H7 (cell line): ENCODE results near the gene COLEC11. TPM values are rescaled to one million over a fixed set of nuclear protein-coding genes. Genes with fewer than 3 reads are reported as not detected.
"Not testable (repeated sequence)": the region's sequence is repeated elsewhere in the genome, so short reads cannot be mapped to it uniquely, and the experiment has no call there.

Experiments used
- DNase-seq: peaks from one replicate; pipeline ENCODE4 v3.0.0; 2012
- H3K27me3 ChIP-seq: 2 replicates; pipeline ENCODE4 v1.6.0; 2011; ENCODE audit warnings: mild to moderate bottlenecking, low read length; ENCODE audit not compliant: control insufficient read depth, insufficient read depth
- H3K36me3 ChIP-seq: replicated peaks from 2 replicates; pipeline ENCODE4 v1.5.1; 2011; ENCODE audit warnings: low read length; ENCODE audit not compliant: control insufficient read depth, insufficient read depth
- H3K4me3 ChIP-seq: 2 replicates; pipeline ENCODE4 v1.5.1; 2011; ENCODE audit warnings: low read depth, mild to moderate bottlenecking, control low read depth, low read length, moderate library complexity; ENCODE audit not compliant: insufficient read depth
- total RNA-seq: library from RNA; depleted of rRNA; stranded (reverse); fragments of >200 nt; shearing (Covaris generic); gene quantifications from 2 replicates; pipeline ENCODE4 v1.2.3, GENCODE V29; 2014

Gene COLEC11
- total RNA-seq, 1 experiment from 2014 or later: not detected

GRCh38 chr2:3575534-3576262 lies 19.2 kb upstream of the COLEC11 start:
- no peaks in the 10 kb centered on the region for H3K27me3 ChIP-seq
- peak; percentile 65 for DNase-seq
- peak overlapping the region; percentile 90 for H3K4me3 ChIP-seq
- H3K36me3 ChIP-seq: peaks cover 34% of the 10 kb centered on the region

GRCh38 chr2:3576263-3576630 lies 18.7 kb upstream of the COLEC11 start:
- peak overlapping the region; percentile 90 for H3K4me3 ChIP-seq
- H3K27me3 ChIP-seq, DNase-seq: not testable (repeated sequence)
- peaks cover 38% of the 10 kb centered on the region for H3K36me3 ChIP-seq

GRCh38 chr2:3578987-3579386 lies 15.9 kb upstream of the COLEC11 start:
- Histone ChIP-seq H3K4me3 (no peak overlapping the region), H3K36me3 (peaks cover 43% of the 10 kb centered on the region), H3K27me3 (no peaks in the 10 kb centered on the region)
- DNase-seq: no peak

GRCh38 chr2:3580449-3580848 lies 14.5 kb upstream of the COLEC11 start:
- peaks cover 43% of the 10 kb centered on the region for H3K36me3 ChIP-seq

GRCh38 chr2:3581367-3582262 lies 13.3 kb upstream of the COLEC11 start:
- peaks cover 40% of the 10 kb centered on the region for H3K36me3 ChIP-seq
- no peak overlapping the region for H3K4me3 ChIP-seq
- DNase-seq: no peak
- no peaks in the 10 kb centered on the region for H3K27me3 ChIP-seq

More at GRCh38 chr2:3580449-3580848, 14.5 kb upstream of the COLEC11 start:
- H3K27me3 ChIP-seq: no peaks in the 10 kb centered on the region
- H3K4me3 ChIP-seq: no peak overlapping the region
- DNase-seq: no peak

- peaks cover 23% of the 10 kb centered on the region for H3K36me3 ChIP-seq
- no peak overlapping the region for H3K4me3 ChIP-seq
- no peaks in the 10 kb centered on the region for H3K27me3 ChIP-seq
- no peak for DNase-seq
These were observed 10.8 kb upstream of the COLEC11 start for GRCh38 chr2:3584076-3584475.

- H3K36me3 ChIP-seq: peaks cover 16% of the 10 kb centered on the region
- no peaks in the 10 kb centered on the region for H3K27me3 ChIP-seq
- no peak for DNase-seq
- H3K4me3 ChIP-seq: no peak overlapping the region
These were observed 10.2 kb upstream of the COLEC11 start for GRCh38 chr2:3584608-3585260.

- H3K27me3 ChIP-seq: no peaks in the 10 kb centered on the region
- H3K36me3 ChIP-seq: peaks cover 10% of the 10 kb centered on the region
- no peak overlapping the region for H3K4me3 ChIP-seq
- peak; percentile 42 for DNase-seq
These were observed 9.4 kb upstream of the COLEC11 start for GRCh38 chr2:3585261-3586109.

- H3K4me3 ChIP-seq: no peak overlapping the region
- H3K36me3 ChIP-seq: peaks cover 5% of the 10 kb centered on the region
- no peak for DNase-seq
- H3K27me3 ChIP-seq: no peaks in the 10 kb centered on the region
These were observed 8.7 kb upstream of the COLEC11 start for GRCh38 chr2:3586220-3586619.

GRCh38 chr2:3587021-3587420 lies 7.9 kb upstream of the COLEC11 start:
- H3K27me3 ChIP-seq: no peaks in the 10 kb centered on the region
- no peaks in the 10 kb centered on the region; the same call in 1 of the 2 replicates for H3K36me3 ChIP-seq
- no peak overlapping the region for H3K4me3 ChIP-seq
- DNase-seq: peak; percentile 32

GRCh38 chr2:3587432-3587831 lies 7.5 kb upstream of the COLEC11 start:
- H3K4me3 ChIP-seq: no peak overlapping the region
- no peak for DNase-seq
- no peaks in the 10 kb centered on the region for H3K27me3 ChIP-seq
- H3K36me3 ChIP-seq: no peaks in the 10 kb centered on the region; the same call in 1 of the 2 replicates

GRCh38 chr2:3588084-3588483 lies 6.8 kb upstream of the COLEC11 start:
- DNase-seq: peak; percentile 47
- H3K36me3 ChIP-seq: no peaks in the 10 kb centered on the region; the same call in 1 of the 2 replicates
- no peaks in the 10 kb centered on the region for H3K27me3 ChIP-seq
- H3K4me3 ChIP-seq: no peak overlapping the region

GRCh38 chr2:3589086-3589485 lies 5.8 kb upstream of the COLEC11 start:
- DNase-seq: no peak
- Histone ChIP-seq H3K4me3 (no peak overlapping the region), H3K27me3 (no peaks in the 10 kb centered on the region), H3K36me3 (no peaks in the 10 kb centered on the region)

- Histone ChIP-seq H3K4me3 (no peak overlapping the region), H3K27me3 (no peaks in the 10 kb centered on the region), H3K36me3 (no peaks in the 10 kb centered on the region)
- DNase-seq: peak; percentile 55
These were observed 492 bp downstream of the COLEC11 start for GRCh38 chr2:3595404-3595803.
